SK-N-SH treated with all-trans-retinoic acid at 6 μM for 48 hours (cell line): ENCODE data around the gene MYOCOS.
A peak's percentile ranks its signal among the peaks of the same experiment; 100 is the strongest.

Experiments used
- ATAC-seq: fragments of 200-7000 bp; cut with Tn5 transposase; 3 replicates; pipeline ENCODE4 v1.9.1; 2020; ENCODE audit warnings: mild to moderate bottlenecking, moderate library complexity
- ARNTL ChIP-seq: fragments of 450-650 bp; formaldehyde crosslinking; IDR thresholded peaks from 2 replicates; pipeline ENCODE4 v1.5.0; 2020; ENCODE audit warnings: low read depth, mild to moderate bottlenecking, moderate library complexity, borderline replicate concordance
- CSDC2 ChIP-seq: fragments of 250-450 bp; sonication (Bioruptor Pico); IDR thresholded peaks from 2 replicates; pipeline ENCODE4 v1.5.0; 2020; ENCODE audit warnings: mild to moderate bottlenecking, moderate library complexity
- ESRRG ChIP-seq: fragments of 250-450 bp; sonication (Bioruptor Pico); IDR thresholded peaks from 2 replicates; pipeline ENCODE4 v1.6.1; 2021; ENCODE audit warnings: mild to moderate bottlenecking
- GLIS3 ChIP-seq: fragments of 250-450 bp; sonication (Bioruptor Pico); IDR thresholded peaks from 2 replicates; pipeline ENCODE4 v1.5.0; 2020; ENCODE audit warnings: mild to moderate bottlenecking, moderate library complexity
- ISL1 ChIP-seq: fragments of 250-450 bp; sonication (Bioruptor Pico); IDR thresholded peaks from 2 replicates; pipeline ENCODE4 v2.1.2; 2022; ENCODE audit warnings: mild to moderate bottlenecking, moderate library complexity
- OSR1 ChIP-seq: fragments of 250-450 bp; sonication (Bioruptor Pico); IDR thresholded peaks from 2 replicates; pipeline ENCODE4 v1.8.0; 2022; ENCODE audit warnings: moderate library complexity, mild to moderate bottlenecking, inconsistent platforms
- PPARA ChIP-seq: fragments of 250-450 bp; sonication (Bioruptor Pico); IDR thresholded peaks from 2 replicates; pipeline ENCODE4 v1.5.0; 2020; ENCODE audit warnings: mild to moderate bottlenecking, borderline replicate concordance
- RARB ChIP-seq: fragments of 250-450 bp; sonication (Bioruptor Pico); IDR thresholded peaks from 2 replicates; pipeline ENCODE4 v1.8.0; 2021; ENCODE audit warnings: mild to moderate bottlenecking, moderate library complexity
- SNAI2 ChIP-seq: fragments of 250-450 bp; sonication (Bioruptor Pico); IDR thresholded peaks from 2 replicates; pipeline ENCODE4 v1.5.0; 2020; ENCODE audit warnings: mild to moderate bottlenecking, moderate library complexity
- TCF4 ChIP-seq: fragments of 250-450 bp; sonication (Bioruptor Pico); IDR thresholded peaks from 2 replicates; pipeline ENCODE4 v1.8.0; 2021; ENCODE audit warnings: mild to moderate bottlenecking, moderate library complexity, borderline replicate concordance
- TOX ChIP-seq: fragments of 250-450 bp; sonication (Bioruptor Pico); IDR thresholded peaks from 2 replicates; pipeline ENCODE4 v1.8.0; 2021; ENCODE audit warnings: mild to moderate bottlenecking, moderate library complexity, borderline replicate concordance
- ZC3H10 ChIP-seq: fragments of 250-450 bp; sonication (Bioruptor Pico); IDR thresholded peaks from 2 replicates; pipeline ENCODE4 v1.5.1; 2021; ENCODE audit warnings: mild to moderate bottlenecking, moderate library complexity
- ZFP3 ChIP-seq: fragments of 250-450 bp; sonication (Bioruptor Pico); IDR thresholded peaks from 2 replicates; pipeline ENCODE4 v1.5.0; 2020; ENCODE audit warnings: mild to moderate bottlenecking, moderate library complexity
- ZFP30 ChIP-seq: fragments of 450-650 bp; formaldehyde crosslinking; IDR thresholded peaks from 2 replicates; pipeline ENCODE4 v1.5.0; 2022; ENCODE audit warnings: mild to moderate bottlenecking, moderate library complexity
- ZNF565 ChIP-seq: fragments of 450-650 bp; formaldehyde crosslinking; conservative IDR thresholded peaks from 2 replicates; pipeline ENCODE4 v1.5.0; 2020; ENCODE audit warnings: low read depth, mild to moderate bottlenecking, moderate library complexity
- ZNF70 ChIP-seq: fragments of 450-650 bp; formaldehyde crosslinking; IDR thresholded peaks from 2 replicates; pipeline ENCODE4 v1.5.0; 2020; ENCODE audit warnings: mild to moderate bottlenecking, moderate library complexity
- ZNF8 ChIP-seq: fragments of 450-650 bp; formaldehyde crosslinking; IDR thresholded peaks from 2 replicates; pipeline ENCODE4 v1.5.0; 2020; ENCODE audit warnings: mild to moderate bottlenecking, moderate library complexity
- TF ChIP-seq, protein P1 (sequence below): fragments of 250-450 bp; sonication (Bioruptor Pico); IDR thresholded peaks from 2 replicates; pipeline ENCODE4 v1.5.0; 2020; ENCODE audit warnings: mild to moderate bottlenecking, moderate library complexity
- TF ChIP-seq, protein P2 (sequence below): fragments of 250-450 bp; sonication (Bioruptor Pico); IDR thresholded peaks from 2 replicates; pipeline ENCODE4 v1.5.1; 2021; ENCODE audit warnings: mild to moderate bottlenecking, moderate library complexity
- TF ChIP-seq, protein P3 (sequence below): fragments of 250-450 bp; sonication (Bioruptor Pico); IDR thresholded peaks from 2 replicates; pipeline ENCODE4 v1.8.0; 2020; ENCODE audit warnings: mild to moderate bottlenecking, moderate library complexity, borderline replicate concordance
- TF ChIP-seq, protein P4 (sequence below): fragments of 250-450 bp; sonication (Bioruptor Pico); IDR thresholded peaks from 2 replicates; pipeline ENCODE4 v1.8.0; 2021; ENCODE audit warnings: low read depth, mild to moderate bottlenecking, moderate library complexity, borderline replicate concordance
- TF ChIP-seq, protein P5 (sequence below): fragments of 250-450 bp; sonication (Bioruptor Pico); IDR thresholded peaks from 2 replicates; pipeline ENCODE4 v1.5.1; 2020; ENCODE audit warnings: low read depth, mild to moderate bottlenecking, moderate library complexity

The MYOCOS gene

DNA sequence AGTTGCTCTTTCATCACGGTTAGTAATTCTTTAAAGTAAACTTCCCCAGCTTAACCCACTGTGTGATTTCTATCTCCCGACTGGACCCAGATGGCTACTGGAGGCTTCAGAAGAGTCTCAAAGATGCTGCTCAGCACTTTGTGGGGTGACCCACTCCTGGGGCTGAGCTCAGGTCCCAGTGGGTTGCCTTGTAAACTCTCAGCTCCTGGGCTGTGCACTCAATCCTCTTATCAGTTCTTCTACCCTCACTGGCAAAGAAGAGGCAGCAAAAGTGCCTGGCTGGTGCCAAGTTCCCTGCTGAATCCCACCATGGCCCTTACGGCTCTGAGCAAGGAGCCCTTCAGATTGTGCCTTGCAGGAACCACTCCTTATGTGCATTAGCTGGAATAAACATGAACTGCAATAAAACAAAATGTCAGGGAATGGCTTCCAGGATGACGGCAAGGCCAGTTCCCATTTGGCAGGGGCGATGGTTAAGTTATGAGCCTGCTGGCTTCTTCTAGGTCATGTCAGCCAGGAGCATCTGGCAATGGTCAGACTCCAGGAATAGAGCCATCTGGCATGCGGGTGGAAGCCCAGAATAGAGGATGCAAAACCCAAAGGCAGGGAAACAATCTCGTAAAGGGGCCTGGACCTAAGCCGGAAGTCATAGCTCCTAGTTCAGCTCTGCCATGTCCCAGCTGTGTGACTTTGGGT is 23.7 kb downstream of the MYOCOS start (continued):
- TF ChIP-seq, protein P1, sequence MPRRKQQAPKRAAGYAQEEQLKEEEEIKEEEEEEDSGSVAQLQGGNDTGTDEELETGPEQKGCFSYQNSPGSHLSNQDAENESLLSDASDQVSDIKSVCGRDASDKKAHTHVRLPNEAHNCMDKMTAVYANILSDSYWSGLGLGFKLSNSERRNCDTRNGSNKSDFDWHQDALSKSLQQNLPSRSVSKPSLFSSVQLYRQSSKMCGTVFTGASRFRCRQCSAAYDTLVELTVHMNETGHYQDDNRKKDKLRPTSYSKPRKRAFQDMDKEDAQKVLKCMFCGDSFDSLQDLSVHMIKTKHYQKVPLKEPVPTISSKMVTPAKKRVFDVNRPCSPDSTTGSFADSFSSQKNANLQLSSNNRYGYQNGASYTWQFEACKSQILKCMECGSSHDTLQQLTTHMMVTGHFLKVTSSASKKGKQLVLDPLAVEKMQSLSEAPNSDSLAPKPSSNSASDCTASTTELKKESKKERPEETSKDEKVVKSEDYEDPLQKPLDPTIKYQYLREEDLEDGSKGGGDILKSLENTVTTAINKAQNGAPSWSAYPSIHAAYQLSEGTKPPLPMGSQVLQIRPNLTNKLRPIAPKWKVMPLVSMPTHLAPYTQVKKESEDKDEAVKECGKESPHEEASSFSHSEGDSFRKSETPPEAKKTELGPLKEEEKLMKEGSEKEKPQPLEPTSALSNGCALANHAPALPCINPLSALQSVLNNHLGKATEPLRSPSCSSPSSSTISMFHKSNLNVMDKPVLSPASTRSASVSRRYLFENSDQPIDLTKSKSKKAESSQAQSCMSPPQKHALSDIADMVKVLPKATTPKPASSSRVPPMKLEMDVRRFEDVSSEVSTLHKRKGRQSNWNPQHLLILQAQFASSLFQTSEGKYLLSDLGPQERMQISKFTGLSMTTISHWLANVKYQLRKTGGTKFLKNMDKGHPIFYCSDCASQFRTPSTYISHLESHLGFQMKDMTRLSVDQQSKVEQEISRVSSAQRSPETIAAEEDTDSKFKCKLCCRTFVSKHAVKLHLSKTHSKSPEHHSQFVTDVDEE (CRISPR knock-in tag), result no peak
- TF ChIP-seq ZFP3, result no peak
- no peak for TF ChIP-seq ISL1 (CRISPR knock-in tag)

DNA sequence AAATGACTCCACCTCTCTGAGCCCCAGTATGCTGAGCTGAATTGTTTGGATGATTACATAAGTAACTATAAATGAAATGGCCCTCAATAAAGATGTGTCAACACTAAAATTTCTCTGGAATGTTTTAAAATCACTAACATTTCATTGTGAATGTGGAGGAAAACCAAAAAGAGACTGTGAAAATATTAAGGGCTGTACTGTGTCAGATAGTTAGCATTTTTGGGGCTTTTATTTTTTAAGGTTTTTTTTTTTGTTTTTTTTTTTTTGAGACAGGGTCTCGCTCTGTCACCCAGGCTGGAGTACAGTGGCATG is 24.2 kb downstream of the MYOCOS start:
- TF ChIP-seq ZFP3 (no peak), SNAI2 (CRISPR knock-in tag) (no peak), OSR1 (0 out of 2 replicates have a peak, but pooled peaks have one; percentile 7), ZNF70 (CRISPR knock-in tag) (no peak)
- no peak for ATAC-seq

DNA sequence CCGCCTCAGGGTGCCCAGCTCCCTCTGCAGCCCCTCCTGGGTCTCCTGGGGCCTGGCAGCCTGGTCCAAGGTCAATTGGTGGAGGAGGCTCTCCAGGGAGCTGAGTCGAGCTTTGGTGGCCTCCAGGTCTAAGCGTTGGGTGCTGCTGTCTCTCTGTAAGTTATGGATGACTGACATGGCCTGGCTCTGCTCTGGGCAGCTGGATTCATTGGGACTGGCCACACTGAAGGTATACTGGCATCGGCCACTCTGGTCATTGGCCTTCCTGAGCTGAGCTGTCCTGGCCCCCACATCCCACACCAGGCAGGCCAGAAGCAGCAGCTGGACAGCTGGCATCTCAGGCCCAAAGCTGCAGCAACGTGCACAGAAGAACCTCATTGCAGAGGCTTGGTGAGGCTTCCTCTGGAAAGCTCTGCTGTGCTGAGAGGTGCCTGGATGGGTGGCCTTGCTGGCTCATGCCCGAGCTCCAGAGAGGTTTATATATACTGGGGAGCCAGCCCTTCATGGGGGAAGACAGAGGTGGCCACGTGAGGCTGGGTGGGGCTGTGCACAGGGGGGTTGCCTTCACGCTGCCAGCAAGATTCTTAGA is 30.3 kb downstream of the MYOCOS start, which contains the start of gene MYOC:
MYOC (minus strand) TSS at position 455 of the 589 bp plus-strand sequence; CDS start at position 378, 77 bp downstream.
- no peak for ATAC-seq
- TF ChIP-seq ZNF565 (CRISPR knock-in tag), result no peak
- TF ChIP-seq TOX (CRISPR knock-in tag), result no peak
- no peak for TF ChIP-seq ZNF8

DNA sequence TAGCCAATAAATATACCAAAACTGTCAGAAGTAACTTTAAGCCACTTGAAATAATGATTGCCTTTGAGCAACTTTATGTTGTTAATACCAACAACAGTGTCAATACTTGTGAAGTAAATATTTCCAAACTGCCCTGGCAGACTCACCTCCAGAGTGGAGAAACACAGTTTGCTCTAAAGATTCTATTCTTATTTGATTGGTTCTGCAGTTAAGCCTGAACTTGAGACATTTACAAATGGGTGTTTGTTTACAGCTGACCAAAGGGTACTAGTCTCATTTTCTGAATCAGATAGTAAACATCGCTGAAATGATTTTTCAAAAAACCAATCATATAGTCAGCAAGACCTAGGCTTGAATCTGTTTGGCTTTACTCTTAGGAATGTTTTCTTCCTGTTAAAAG is 31.8 kb downstream of the MYOCOS start:
- ATAC-seq, result no peak
- no peak for TF ChIP-seq GLIS3 (CRISPR knock-in tag)
- TF ChIP-seq, protein P2, sequence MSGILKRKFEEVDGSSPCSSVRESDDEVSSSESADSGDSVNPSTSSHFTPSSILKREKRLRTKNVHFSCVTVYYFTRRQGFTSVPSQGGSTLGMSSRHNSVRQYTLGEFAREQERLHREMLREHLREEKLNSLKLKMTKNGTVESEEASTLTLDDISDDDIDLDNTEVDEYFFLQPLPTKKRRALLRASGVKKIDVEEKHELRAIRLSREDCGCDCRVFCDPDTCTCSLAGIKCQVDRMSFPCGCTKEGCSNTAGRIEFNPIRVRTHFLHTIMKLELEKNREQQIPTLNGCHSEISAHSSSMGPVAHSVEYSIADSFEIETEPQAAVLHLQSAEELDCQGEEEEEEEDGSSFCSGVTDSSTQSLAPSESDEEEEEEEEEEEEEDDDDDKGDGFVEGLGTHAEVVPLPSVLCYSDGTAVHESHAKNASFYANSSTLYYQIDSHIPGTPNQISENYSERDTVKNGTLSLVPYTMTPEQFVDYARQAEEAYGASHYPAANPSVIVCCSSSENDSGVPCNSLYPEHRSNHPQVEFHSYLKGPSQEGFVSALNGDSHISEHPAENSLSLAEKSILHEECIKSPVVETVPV, result no peak
- TF ChIP-seq, protein P1 (CRISPR knock-in tag), result no peak
- TF ChIP-seq ZC3H10 (CRISPR knock-in tag), result no peak
- TF ChIP-seq ARNTL (CRISPR knock-in tag), result no peak
- TF ChIP-seq PPARA (CRISPR knock-in tag), result no peak
- TF ChIP-seq, protein P3, sequence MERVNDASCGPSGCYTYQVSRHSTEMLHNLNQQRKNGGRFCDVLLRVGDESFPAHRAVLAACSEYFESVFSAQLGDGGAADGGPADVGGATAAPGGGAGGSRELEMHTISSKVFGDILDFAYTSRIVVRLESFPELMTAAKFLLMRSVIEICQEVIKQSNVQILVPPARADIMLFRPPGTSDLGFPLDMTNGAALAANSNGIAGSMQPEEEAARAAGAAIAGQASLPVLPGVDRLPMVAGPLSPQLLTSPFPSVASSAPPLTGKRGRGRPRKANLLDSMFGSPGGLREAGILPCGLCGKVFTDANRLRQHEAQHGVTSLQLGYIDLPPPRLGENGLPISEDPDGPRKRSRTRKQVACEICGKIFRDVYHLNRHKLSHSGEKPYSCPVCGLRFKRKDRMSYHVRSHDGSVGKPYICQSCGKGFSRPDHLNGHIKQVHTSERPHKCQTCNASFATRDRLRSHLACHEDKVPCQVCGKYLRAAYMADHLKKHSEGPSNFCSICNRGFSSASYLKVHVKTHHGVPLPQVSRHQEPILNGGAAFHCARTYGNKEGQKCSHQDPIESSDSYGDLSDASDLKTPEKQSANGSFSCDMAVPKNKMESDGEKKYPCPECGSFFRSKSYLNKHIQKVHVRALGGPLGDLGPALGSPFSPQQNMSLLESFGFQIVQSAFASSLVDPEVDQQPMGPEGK (CRISPR knock-in tag), result no peak
- TF ChIP-seq TOX (CRISPR knock-in tag), result no peak
- no peak for TF ChIP-seq ZNF70 (CRISPR knock-in tag)
- TF ChIP-seq SNAI2 (CRISPR knock-in tag), result no peak
- TF ChIP-seq ZNF565 (CRISPR knock-in tag), result no peak
- TF ChIP-seq, protein P4, sequence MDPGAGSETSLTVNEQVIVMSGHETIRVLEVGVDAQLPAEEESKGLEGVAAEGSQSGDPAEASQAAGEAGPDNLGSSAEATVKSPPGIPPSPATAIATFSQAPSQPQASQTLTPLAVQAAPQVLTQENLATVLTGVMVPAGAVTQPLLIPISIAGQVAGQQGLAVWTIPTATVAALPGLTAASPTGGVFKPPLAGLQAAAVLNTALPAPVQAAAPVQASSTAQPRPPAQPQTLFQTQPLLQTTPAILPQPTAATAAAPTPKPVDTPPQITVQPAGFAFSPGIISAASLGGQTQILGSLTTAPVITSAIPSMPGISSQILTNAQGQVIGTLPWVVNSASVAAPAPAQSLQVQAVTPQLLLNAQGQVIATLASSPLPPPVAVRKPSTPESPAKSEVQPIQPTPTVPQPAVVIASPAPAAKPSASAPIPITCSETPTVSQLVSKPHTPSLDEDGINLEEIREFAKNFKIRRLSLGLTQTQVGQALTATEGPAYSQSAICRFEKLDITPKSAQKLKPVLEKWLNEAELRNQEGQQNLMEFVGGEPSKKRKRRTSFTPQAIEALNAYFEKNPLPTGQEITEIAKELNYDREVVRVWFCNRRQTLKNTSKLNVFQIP (CRISPR knock-in tag), result no peak
- TF ChIP-seq RARB (CRISPR knock-in tag), result no peak
- TF ChIP-seq TCF4, result no peak
- TF ChIP-seq ESRRG, result no peak
- no peak for TF ChIP-seq ZFP30 (CRISPR knock-in tag)
- TF ChIP-seq, protein P5, sequence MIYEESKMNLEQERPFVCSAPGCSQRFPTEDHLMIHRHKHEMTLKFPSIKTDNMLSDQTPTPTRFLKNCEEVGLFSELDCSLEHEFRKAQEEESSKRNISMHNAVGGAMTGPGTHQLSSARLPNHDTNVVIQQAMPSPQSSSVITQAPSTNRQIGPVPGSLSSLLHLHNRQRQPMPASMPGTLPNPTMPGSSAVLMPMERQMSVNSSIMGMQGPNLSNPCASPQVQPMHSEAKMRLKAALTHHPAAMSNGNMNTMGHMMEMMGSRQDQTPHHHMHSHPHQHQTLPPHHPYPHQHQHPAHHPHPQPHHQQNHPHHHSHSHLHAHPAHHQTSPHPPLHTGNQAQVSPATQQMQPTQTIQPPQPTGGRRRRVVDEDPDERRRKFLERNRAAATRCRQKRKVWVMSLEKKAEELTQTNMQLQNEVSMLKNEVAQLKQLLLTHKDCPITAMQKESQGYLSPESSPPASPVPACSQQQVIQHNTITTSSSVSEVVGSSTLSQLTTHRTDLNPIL (CRISPR knock-in tag), result no peak
- no peak for TF ChIP-seq ZNF8
- TF ChIP-seq CSDC2 (CRISPR knock-in tag), result no peak
